Natural killer cell (primary cell): Measurements from ENCODE around the gene TNNI3K. TPM values are rescaled to one million over a fixed set of nuclear protein-coding genes. Genes with fewer than 3 reads are reported as not detected.

Source experiments
- ATAC-seq, 3 donors: fragments of 150-1000 bp in 2 of 3; fragments of 200-7000 bp in 1 of 3; cut with Tn5 transposase; 1 replicate in 1 of 3; 2 replicates in 2 of 3; pipeline ENCODE4 v1.10.0; 2021; ENCODE audit warnings: mild to moderate bottlenecking in 2 of 3, moderate library complexity in 2 of 3
- DNase-seq, 2 donors: peaks; one replicate each; pipeline versions ENCODE4 v3.0.0 to v3.0.0-alpha.2; 2013 to 2021; ENCODE audit warnings: mixed read lengths in 1 of 2
- H3K27ac ChIP-seq: one replicate; pipeline ENCODE4 v1.5.1; 2013; ENCODE audit warnings: mild to moderate bottlenecking, low read length
- H3K27me3 ChIP-seq: one replicate; pipeline ENCODE4 v1.6.1; 2013; ENCODE audit warnings: low read length; ENCODE audit not compliant: control insufficient read depth, insufficient read depth
- H3K36me3 ChIP-seq: one replicate; pipeline ENCODE4 v1.6.1; 2013; ENCODE audit warnings: low read length; ENCODE audit not compliant: control insufficient read depth, insufficient read depth
- H3K4me1 ChIP-seq: one replicate; pipeline ENCODE4 v1.6.1; 2013; ENCODE audit warnings: low read length; ENCODE audit not compliant: control insufficient read depth, insufficient read depth
- H3K4me3 ChIP-seq: one replicate; pipeline ENCODE4 v1.5.1; 2013; ENCODE audit warnings: low read length
- H3K9me3 ChIP-seq: one replicate; pipeline ENCODE4 v1.6.1; 2013; ENCODE audit warnings: low read length; ENCODE audit not compliant: control insufficient read depth, insufficient read depth
- H3K27ac Mint-ChIP-seq, 2 donors: one replicate each; pipeline ENCODE4 v1.8.0; 2022; ENCODE audit warnings: mild to moderate bottlenecking in 2 of 2, mixed read lengths in 2 of 2, moderate library complexity in 1 of 2
- H3K27me3 Mint-ChIP-seq, 2 donors: one replicate each; pipeline ENCODE4 v1.8.0; 2022; ENCODE audit warnings: low read depth in 2 of 2, mixed read lengths in 2 of 2
- H3K36me3 Mint-ChIP-seq: one replicate; pipeline ENCODE4 v1.8.0; 2022; ENCODE audit warnings: mixed read lengths
- H3K4me1 Mint-ChIP-seq, 2 donors: one replicate each; pipeline ENCODE4 v1.8.0; 2022; ENCODE audit warnings: mixed read lengths in 2 of 2
- H3K4me3 Mint-ChIP-seq: one replicate; pipeline ENCODE4 v1.8.0; 2022; ENCODE audit warnings: mild to moderate bottlenecking, moderate library complexity, mixed read lengths
- H3K9me3 Mint-ChIP-seq, 2 donors: one replicate each; pipeline ENCODE4 v1.8.0; 2022; ENCODE audit warnings: mixed read lengths in 2 of 2
- CTCF ChIP-seq: fragments of 200-600 bp; IDR thresholded peaks from one replicate; pipeline ENCODE4 v1.8.0; 2022; ENCODE audit warnings: antibody characterized with exemption
- WGBS: methylation state at CpG from one replicate; pipeline ENCODE4 v1.1.7; 2013; ENCODE audit warnings: missing lambda C conversion rate; ENCODE audit not compliant: insufficient coverage; 5-methylcytosine and 5-hydroxymethylcytosine counted together
- intact Hi-C: fragments of 100-400 bp; cut with micrococcal nuclease; formaldehyde crosslinking; loops from one replicate; pipeline ENCODE4 v1.14.2; 2022
- total RNA-seq, 4 donors: library from RNA; stranded (reverse); fragments of 120-200 nt in 1 of 4; gene quantifications; one replicate each; pipeline versions ENCODE4 v1.2.3 to v1.2.4, GENCODE V29; 2013 to 2022

The TNNI3K gene
- total RNA-seq, 3 donors from 2014 or later (not counting 1 experiment from before 2014, with no cell fraction given): 0.72 TPM; not detected in 2

GRCh38 chr1:74367175-74367813, 132.1 kb downstream of the TNNI3K start:
- Mint-ChIP-seq H3K27me3 (no peaks in the 10 kb centered on the region), H3K27ac (no peak overlapping the region), H3K36me3 (no peaks in the 10 kb centered on the region), H3K4me1 (no peaks in the 10 kb centered on the region), H3K9me3 (peaks cover 9 to 10% of the 10 kb centered on the region in 2 donors), H3K4me3 (no peak overlapping the region)
- ATAC-seq (no peak), DNase-seq (no peak)
- WGBS: no CpG with 5 or more reads among the region's 1 CpG
- Histone ChIP-seq H3K27ac (no peak overlapping the region), H3K27me3 (no peaks in the 10 kb centered on the region), H3K4me1 (no peaks in the 10 kb centered on the region), H3K9me3 (no peaks in the 10 kb centered on the region), H3K4me3 (no peak overlapping the region), H3K36me3 (no peaks in the 10 kb centered on the region)
- TF ChIP-seq CTCF: no peak
- intact Hi-C loops: no loop called here

GRCh38 chr1:74368335-74368734, 133.1 kb downstream of the TNNI3K start:
- no peak for ATAC-seq
- DNase-seq: no peak
- Mint-ChIP-seq H3K4me1 (no peaks in the 10 kb centered on the region), H3K36me3 (no peaks in the 10 kb centered on the region), H3K27ac (no peak overlapping the region), H3K27me3 (no peaks in the 10 kb centered on the region), H3K4me3 (no peak overlapping the region), H3K9me3 (peaks cover 5 to 8% of the 10 kb centered on the region in 2 donors)
- H3K9me3 ChIP-seq: no peaks in the 10 kb centered on the region
- WGBS: 95% methylated on average over 3 of the region's 3 CpGs
- H3K27ac ChIP-seq: no peak overlapping the region
- H3K4me1 ChIP-seq: no peaks in the 10 kb centered on the region
- no peak overlapping the region for H3K4me3 ChIP-seq
- intact Hi-C loops: no loop called here
- TF ChIP-seq CTCF: no peak
- no peaks in the 10 kb centered on the region for H3K27me3 ChIP-seq
- H3K36me3 ChIP-seq: no peaks in the 10 kb centered on the region

GRCh38 chr1:74375376-74375775, 140.2 kb downstream of the TNNI3K start:
- Histone ChIP-seq H3K36me3 (no peaks in the 10 kb centered on the region), H3K9me3 (no peaks in the 10 kb centered on the region), H3K27ac (no peak overlapping the region), H3K27me3 (no peaks in the 10 kb centered on the region), H3K4me1 (no peaks in the 10 kb centered on the region), H3K4me3 (no peak overlapping the region)
- intact Hi-C loops: no loop called here
- H3K9me3 Mint-ChIP-seq: peaks cover 8 to 9% of the 10 kb centered on the region in 2 donors
- no peak for ATAC-seq
- TF ChIP-seq CTCF: no peak
- no peak overlapping the region for H3K27ac Mint-ChIP-seq
- H3K4me1 Mint-ChIP-seq: no peaks in the 10 kb centered on the region
- DNase-seq: no peak
- no peaks in the 10 kb centered on the region for H3K36me3 Mint-ChIP-seq
- H3K27me3 Mint-ChIP-seq: no peaks in the 10 kb centered on the region
- H3K4me3 Mint-ChIP-seq: no peak overlapping the region

- no peak overlapping the region for H3K27ac ChIP-seq
- no peaks in the 10 kb centered on the region for H3K4me1 Mint-ChIP-seq
- DNase-seq (no peak), ATAC-seq (no peak)
- H3K36me3 ChIP-seq: no peaks in the 10 kb centered on the region
- no peak for TF ChIP-seq CTCF
- H3K27me3 ChIP-seq: no peaks in the 10 kb centered on the region
- no peak overlapping the region for H3K27ac Mint-ChIP-seq
- intact Hi-C loops: no loop called here
- H3K4me3 Mint-ChIP-seq: no peak overlapping the region
- no peaks in the 10 kb centered on the region for H3K36me3 Mint-ChIP-seq
- H3K9me3 ChIP-seq: no peaks in the 10 kb centered on the region
- H3K9me3 Mint-ChIP-seq: peaks cover 17 to 18% of the 10 kb centered on the region in 2 donors
- no peaks in the 10 kb centered on the region for H3K27me3 Mint-ChIP-seq
- WGBS: 88% methylated on average over 9 of the region's 9 CpGs
- H3K4me3 ChIP-seq: no peak overlapping the region
- no peaks in the 10 kb centered on the region for H3K4me1 ChIP-seq
Measured at GRCh38 chr1:74380252-74380651, 145.1 kb downstream of the TNNI3K start.
